8988T (cell line): ENCODE results near the gene KCTD2.
A peak's percentile ranks its signal among the peaks of the same experiment; 100 is the strongest.
"Not testable (repeated sequence)": the region's sequence is repeated elsewhere in the genome, so short reads cannot be mapped to it uniquely, and the experiment has no call there.

Experiments used
- DNase-seq: peaks from one replicate; pipeline ENCODE4 v3.0.0; 2011

The KCTD2 gene

GRCh38 chr17:75059369-75060345 lies 12.6 kb downstream of the KCTD2 start:
- DNase-seq: no peak

- no peak for DNase-seq
Measured at GRCh38 chr17:75060434-75061054, 13.5 kb downstream of the KCTD2 start.

GRCh38 chr17:75061055-75061438 lies 14.0 kb downstream of the KCTD2 start:
- DNase-seq: no peak

GRCh38 chr17:75061618-75062017 lies 14.6 kb downstream of the KCTD2 start:
- DNase-seq: no peak

- no peak for DNase-seq
Measured at GRCh38 chr17:75063201-75063600, 16.2 kb downstream of the KCTD2 start.

GRCh38 chr17:75063626-75064025 lies 16.6 kb downstream of the KCTD2 start:
- no peak for DNase-seq

- no peak for DNase-seq
Measured at GRCh38 chr17:75064040-75064439, 17.0 kb downstream of the KCTD2 start.

GRCh38 chr17:75064460-75064859 lies 17.4 kb downstream of the KCTD2 start:
- no peak for DNase-seq

- no peak for DNase-seq
Measured at GRCh38 chr17:75064867-75065561, 18.0 kb downstream of the KCTD2 start.

GRCh38 chr17:75065562-75066151 lies 18.6 kb downstream of the KCTD2 start:
- no peak for DNase-seq

- no peak for DNase-seq
Measured at GRCh38 chr17:75067856-75068255, 20.8 kb downstream of the KCTD2 start.

- no peak for DNase-seq
Measured at GRCh38 chr17:75068750-75069149, 21.7 kb downstream of the KCTD2 start.

GRCh38 chr17:75069783-75070182 lies 22.8 kb downstream of the KCTD2 start:
- peak; percentile 48 for DNase-seq

- peak; percentile 1 for DNase-seq
Measured at GRCh38 chr17:75071478-75072271, 24.6 kb downstream of the KCTD2 start.

GRCh38 chr17:75072909-75073308 lies 25.9 kb downstream of the KCTD2 start:
- not testable (repeated sequence) for DNase-seq

- DNase-seq: no peak
Measured at GRCh38 chr17:75073618-75074047, 26.6 kb downstream of the KCTD2 start.

GRCh38 chr17:75074532-75074931 lies 27.5 kb downstream of the KCTD2 start:
- DNase-seq: no peak

- DNase-seq: no peak
Measured at GRCh38 chr17:75075597-75076336, 28.7 kb downstream of the KCTD2 start.

GRCh38 chr17:75077072-75077495 lies 30.1 kb downstream of the KCTD2 start:
- DNase-seq: no peak

GRCh38 chr17:75077496-75078283 lies 30.7 kb downstream of the KCTD2 start:
- no peak for DNase-seq
